ENCODE measurements around the gene CAMK2A. TPM values are rescaled to one million over a fixed set of nuclear protein-coding genes. Genes with fewer than 3 reads are reported as not detected.

CAMK2A gene
- total and polyA plus RNA-seq, 2 of the 4 experiments (the other 2 are of a cell fraction): 0.18 to 0.19 TPM

DNA sequence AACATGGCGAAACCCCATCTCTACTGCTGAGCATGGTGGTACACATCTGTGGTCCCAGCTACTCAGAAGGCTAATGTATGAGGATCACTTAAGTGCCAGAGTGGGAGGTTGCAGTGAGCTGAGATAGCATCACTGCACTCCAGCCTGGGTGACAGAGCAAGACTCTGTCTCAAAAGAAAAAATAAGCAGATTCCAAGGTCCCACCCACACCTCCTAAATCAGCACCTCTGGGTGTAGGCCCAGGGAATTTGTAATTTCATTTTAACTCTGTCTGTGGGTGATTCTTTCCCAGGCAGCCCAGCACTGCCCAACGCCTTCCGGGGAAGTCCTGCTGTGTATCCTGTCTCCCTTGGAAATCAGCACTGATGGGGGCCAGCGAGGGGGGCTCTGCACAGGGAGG lies 12.5 kb downstream of the CAMK2A start:
- Histone ChIP-seq H4K5ac (ENCODE audit: low read depth, low read length) (no peak overlapping the region), H3K4me3 (ENCODE audit: insufficient read depth, low read depth, low read length) (no peak overlapping the region), H3K23ac (ENCODE audit: low read depth, low read length) (no peak overlapping the region), H3K27me3 (ENCODE audit: control insufficient read depth, insufficient read depth, low read length) (no peaks in the 10 kb centered on the region), H2AK5ac (ENCODE audit: low read depth, low read length) (no peak overlapping the region), H2BK20ac (ENCODE audit: low read depth, low read length) (no peak overlapping the region), H3K36me3 (ENCODE audit: control insufficient read depth, insufficient read depth, low read length) (no peaks in the 10 kb centered on the region), H2AK9ac (replicated peaks; ENCODE audit: low read depth, low read length, poor library complexity) (no peak overlapping the region), H3K9me1 (ENCODE audit: insufficient read depth, low read length) (peaks cover 20% of the 10 kb centered on the region), H3K9ac (ENCODE audit: low read depth, low read length) (no peak overlapping the region), H3K4ac (ENCODE audit: low read depth, low read length) (no peak overlapping the region), H2BK15ac (ENCODE audit: low read depth, low read length) (no peak overlapping the region), H3K79me1 (ENCODE audit: low read depth in 1 of 2, low read length in 2 of 2) (no peaks in the 10 kb centered on the region), H3K14ac (replicated peaks; ENCODE audit: low read depth, low read length) (no peak overlapping the region), H4K91ac (ENCODE audit: insufficient read depth, low read depth, low read length) (no peak overlapping the region), H3K9me3 (ENCODE audit: control insufficient read depth, insufficient read depth, low read length) (no peaks in the 10 kb centered on the region), H3K4me2 (ENCODE audit: low read depth, low read length) (no peak overlapping the region), H3K18ac (ENCODE audit: low read depth, low read length) (no peak overlapping the region), H2BK120ac (ENCODE audit: low read depth, low read length) (no peak overlapping the region), H4K20me1 (ENCODE audit: insufficient read depth, low read length) (no peaks in the 10 kb centered on the region), H2AFZ (replicated peaks; ENCODE audit: low read length, poor library complexity) (no peak overlapping the region), H3K4me1 (ENCODE audit: control insufficient read depth, insufficient read depth, low read length) (peaks cover 10% of the 10 kb centered on the region), H2BK5ac (ENCODE audit: low read depth, low read length, poor library complexity, severe bottlenecking) (no peak overlapping the region), H3K27ac (ENCODE audit: insufficient read depth, low read length) (no peak overlapping the region), H4K8ac (ENCODE audit: low read depth in 2 of 2, low read length in 2 of 2) (no peak overlapping the region), H3K56ac (ENCODE audit: extremely low read depth, insufficient read depth, low read length) (no peak overlapping the region)
- DNase-seq: no peak
- dilution Hi-C loops (cut with HindIII; ENCODE audit: low sequenced_read_pairs, unreplicated experiment): no loop called here
- POLR2A ChIA-PET (ENCODE audit: unreplicated experiment): no interaction called here
- no peak for TF ChIP-seq POLR2A (IDR thresholded peaks at IDR 0.05; ENCODE audit: low read depth, low read length)
- TF ChIP-seq, protein P1, sequence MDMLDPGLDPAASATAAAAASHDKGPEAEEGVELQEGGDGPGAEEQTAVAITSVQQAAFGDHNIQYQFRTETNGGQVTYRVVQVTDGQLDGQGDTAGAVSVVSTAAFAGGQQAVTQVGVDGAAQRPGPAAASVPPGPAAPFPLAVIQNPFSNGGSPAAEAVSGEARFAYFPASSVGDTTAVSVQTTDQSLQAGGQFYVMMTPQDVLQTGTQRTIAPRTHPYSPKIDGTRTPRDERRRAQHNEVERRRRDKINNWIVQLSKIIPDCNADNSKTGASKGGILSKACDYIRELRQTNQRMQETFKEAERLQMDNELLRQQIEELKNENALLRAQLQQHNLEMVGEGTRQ (IDR thresholded peaks at IDR 0.05; ENCODE audit: low read depth, low read length): no peak
- no peak for TF ChIP-seq CEBPB (IDR thresholded peaks at IDR 0.05; ENCODE audit: low read depth, low read length)
- TF ChIP-seq BHLHE40 (IDR thresholded peaks at IDR 0.05; ENCODE audit: low read depth, low read length): no peak
- TF ChIP-seq MAZ (IDR thresholded peaks at IDR 0.05; ENCODE audit: borderline replicate concordance, low read depth, low read length): no peak
- TF ChIP-seq, protein P2, sequence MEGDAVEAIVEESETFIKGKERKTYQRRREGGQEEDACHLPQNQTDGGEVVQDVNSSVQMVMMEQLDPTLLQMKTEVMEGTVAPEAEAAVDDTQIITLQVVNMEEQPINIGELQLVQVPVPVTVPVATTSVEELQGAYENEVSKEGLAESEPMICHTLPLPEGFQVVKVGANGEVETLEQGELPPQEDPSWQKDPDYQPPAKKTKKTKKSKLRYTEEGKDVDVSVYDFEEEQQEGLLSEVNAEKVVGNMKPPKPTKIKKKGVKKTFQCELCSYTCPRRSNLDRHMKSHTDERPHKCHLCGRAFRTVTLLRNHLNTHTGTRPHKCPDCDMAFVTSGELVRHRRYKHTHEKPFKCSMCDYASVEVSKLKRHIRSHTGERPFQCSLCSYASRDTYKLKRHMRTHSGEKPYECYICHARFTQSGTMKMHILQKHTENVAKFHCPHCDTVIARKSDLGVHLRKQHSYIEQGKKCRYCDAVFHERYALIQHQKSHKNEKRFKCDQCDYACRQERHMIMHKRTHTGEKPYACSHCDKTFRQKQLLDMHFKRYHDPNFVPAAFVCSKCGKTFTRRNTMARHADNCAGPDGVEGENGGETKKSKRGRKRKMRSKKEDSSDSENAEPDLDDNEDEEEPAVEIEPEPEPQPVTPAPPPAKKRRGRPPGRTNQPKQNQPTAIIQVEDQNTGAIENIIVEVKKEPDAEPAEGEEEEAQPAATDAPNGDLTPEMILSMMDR (conservative IDR thresholded peaks at IDR 0.05; ENCODE audit: low read depth, low read length): no peak
- no peak for TF ChIP-seq SMC3 (IDR thresholded peaks at IDR 0.05; ENCODE audit: low read depth, low read length)
- TF ChIP-seq RCOR1 (IDR thresholded peaks at IDR 0.05; ENCODE audit: insufficient replicate concordance, low read length): no peak
- TF ChIP-seq CHD1 (IDR thresholded peaks at IDR 0.05; ENCODE audit: low read depth, low read length): no peak
- intact Hi-C loops (cut with micrococcal nuclease): no loop called here
- ATAC-seq (ENCODE audit: low read depth): no peak
- CTCF ChIA-PET: no interaction called here
- 92% methylated on average over 3 of the region's 4 CpGs; no CpG with 5 or more reads in 1 of the 2 experiments for WGBS, 2 experiments (ENCODE audit: extremely low coverage in 2 of 2, insufficient read length in 1 of 2)
- in situ Hi-C loops (cut with MboI; ENCODE audit: low sequenced_read_pairs): no loop called here
- BruUV-seq (replicated peaks): no TSS peak

Data from IMR-90 (cell line).